Suprapubic skin (tissue), 4 donors: ENCODE data around the gene VCAN. TPM values are rescaled to one million over a fixed set of nuclear protein-coding genes. Genes with fewer than 3 reads are reported as not detected.

Experiments
- DNase-seq, 2 donors: peaks; one replicate each; pipeline ENCODE4 v3.0.0-alpha.2; 2019; ENCODE audit warnings: low spot score in 2 of 2
- H3K27ac ChIP-seq: fragments of 200-600 bp; sonication (generic); one replicate; pipeline ENCODE4 v1.5.1; 2019
- H3K27me3 ChIP-seq: fragments of 200-600 bp; sonication (generic); one replicate; pipeline ENCODE4 v1.5.1; 2019
- H3K36me3 ChIP-seq: fragments of 200-600 bp; sonication (generic); one replicate; pipeline ENCODE4 v1.5.1; 2019
- H3K4me1 ChIP-seq: fragments of 200-600 bp; sonication (generic); one replicate; pipeline ENCODE4 v1.5.1; 2019
- H3K4me3 ChIP-seq: fragments of 200-600 bp; sonication (generic); one replicate; pipeline ENCODE4 v1.5.1; 2019; ENCODE audit warnings: mild to moderate bottlenecking
- H3K9me3 ChIP-seq: fragments of 200-600 bp; sonication (generic); one replicate; pipeline ENCODE4 v1.5.1; 2019
- EP300 ChIP-seq: sonication (generic); formaldehyde crosslinking; IDR thresholded peaks from one replicate; pipeline ENCODE4 v1.6.1; 2017; ENCODE audit warnings: antibody characterized with exemption
- POLR2A ChIP-seq, 2 donors: fragments of 450-650 bp; IDR thresholded peaks; one replicate each; pipeline ENCODE4 v1.6.1; 2017; ENCODE audit warnings: antibody characterized with exemption in 2 of 2, mild to moderate bottlenecking in 2 of 2, moderate library complexity in 2 of 2
- POLR2AphosphoS5 ChIP-seq, 3 donors: sonication (generic); formaldehyde crosslinking; IDR thresholded peaks; one replicate each; pipeline ENCODE4 v1.6.1; 2017; ENCODE audit warnings: antibody characterized with exemption in 3 of 3
- WGBS: methylation state at CpG from one replicate; pipeline ENCODE4 v1.1.5; 2018; 5-methylcytosine and 5-hydroxymethylcytosine counted together
- total RNA-seq, 4 donors: library from RNA; depleted of rRNA; stranded (reverse); fragments of >200 nt; gene quantifications; one replicate each; pipeline ENCODE4 v1.1.0, GENCODE V29; 2016
- TF ChIP-seq, protein P1 (sequence below), 2 donors: fragments of 200-600 bp in 1 of 2; fragments of 450-650 bp in 1 of 2; sonication (generic) in 1 of 2; IDR thresholded peaks; one replicate each; pipeline ENCODE4 v1.5.1; 2016 to 2019; ENCODE audit warnings: antibody characterized with exemption in 2 of 2, mild to moderate bottlenecking in 1 of 2, moderate library complexity in 1 of 2

The VCAN gene
- total RNA-seq, 4 donors from 2014 or later: 22.8 to 30.3 (median 24.0) TPM

DNA sequence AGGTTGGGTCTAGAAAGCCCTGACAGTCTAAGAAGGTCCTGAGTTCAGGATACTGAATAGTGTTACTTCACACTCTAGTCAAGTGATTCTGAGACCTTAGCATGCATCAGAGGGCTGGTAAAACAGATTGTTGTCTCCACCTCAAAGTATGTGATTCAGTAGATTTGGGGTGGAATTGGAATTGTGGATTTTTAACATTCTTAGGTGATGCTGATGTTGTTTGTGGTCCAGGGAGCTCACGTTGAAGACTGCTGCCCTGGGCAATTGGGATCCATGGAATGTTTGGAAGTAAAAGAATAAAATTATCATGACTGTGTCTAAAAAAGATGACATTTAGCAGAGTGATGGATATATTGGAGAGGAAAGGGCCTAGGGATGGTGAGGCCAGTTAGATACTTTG lies 75.6 kb downstream of the VCAN start:
- no peaks in the 10 kb centered on the region for H3K27me3 ChIP-seq
- no peak overlapping the region for H3K27ac ChIP-seq
- no peaks in the 10 kb centered on the region for H3K36me3 ChIP-seq
- no peak for DNase-seq
- H3K9me3 ChIP-seq: no peaks in the 10 kb centered on the region
- peaks cover 5% of the 10 kb centered on the region for H3K4me1 ChIP-seq
- H3K4me3 ChIP-seq: no peak overlapping the region
- TF ChIP-seq POLR2A (IDR thresholded peaks at IDR 0.05) (no peak), EP300 (no peak), POLR2AphosphoS5 (IDR thresholded peaks at IDR 0.05) (no peak)
- TF ChIP-seq, protein P1, sequence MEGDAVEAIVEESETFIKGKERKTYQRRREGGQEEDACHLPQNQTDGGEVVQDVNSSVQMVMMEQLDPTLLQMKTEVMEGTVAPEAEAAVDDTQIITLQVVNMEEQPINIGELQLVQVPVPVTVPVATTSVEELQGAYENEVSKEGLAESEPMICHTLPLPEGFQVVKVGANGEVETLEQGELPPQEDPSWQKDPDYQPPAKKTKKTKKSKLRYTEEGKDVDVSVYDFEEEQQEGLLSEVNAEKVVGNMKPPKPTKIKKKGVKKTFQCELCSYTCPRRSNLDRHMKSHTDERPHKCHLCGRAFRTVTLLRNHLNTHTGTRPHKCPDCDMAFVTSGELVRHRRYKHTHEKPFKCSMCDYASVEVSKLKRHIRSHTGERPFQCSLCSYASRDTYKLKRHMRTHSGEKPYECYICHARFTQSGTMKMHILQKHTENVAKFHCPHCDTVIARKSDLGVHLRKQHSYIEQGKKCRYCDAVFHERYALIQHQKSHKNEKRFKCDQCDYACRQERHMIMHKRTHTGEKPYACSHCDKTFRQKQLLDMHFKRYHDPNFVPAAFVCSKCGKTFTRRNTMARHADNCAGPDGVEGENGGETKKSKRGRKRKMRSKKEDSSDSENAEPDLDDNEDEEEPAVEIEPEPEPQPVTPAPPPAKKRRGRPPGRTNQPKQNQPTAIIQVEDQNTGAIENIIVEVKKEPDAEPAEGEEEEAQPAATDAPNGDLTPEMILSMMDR (IDR thresholded peaks at IDR 0.05): no peak
- 64% methylated on average over 1 of the region's 1 CpG for WGBS

DNA sequence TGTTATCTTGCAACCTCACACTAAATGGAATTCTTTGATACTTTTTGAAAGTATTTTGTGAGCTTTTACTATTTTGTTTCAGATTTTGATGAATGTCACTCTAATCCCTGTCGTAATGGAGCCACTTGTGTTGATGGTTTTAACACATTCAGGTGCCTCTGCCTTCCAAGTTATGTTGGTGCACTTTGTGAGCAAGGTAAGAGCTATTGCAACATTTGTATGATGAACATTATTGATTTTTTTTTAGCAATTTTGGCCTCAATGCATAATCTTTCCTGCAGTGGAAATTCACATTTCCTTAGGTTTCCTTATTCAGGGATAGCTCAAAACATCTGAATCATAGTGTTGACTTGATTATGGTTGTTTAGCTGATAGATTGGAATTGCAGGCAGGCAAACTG lies 76.3 kb downstream of the VCAN start:
- TF ChIP-seq, protein P1 (IDR thresholded peaks at IDR 0.05): no peak
- TF ChIP-seq POLR2AphosphoS5 (IDR thresholded peaks at IDR 0.05) (no peak), EP300 (no peak), POLR2A (IDR thresholded peaks at IDR 0.05) (no peak)
- DNase-seq: no peak
- 86% methylated on average over 1 of the region's 1 CpG for WGBS
- Histone ChIP-seq H3K27ac (no peak overlapping the region), H3K4me3 (no peak overlapping the region), H3K4me1 (peaks cover 5% of the 10 kb centered on the region), H3K36me3 (no peaks in the 10 kb centered on the region), H3K27me3 (no peaks in the 10 kb centered on the region), H3K9me3 (no peaks in the 10 kb centered on the region)

DNA sequence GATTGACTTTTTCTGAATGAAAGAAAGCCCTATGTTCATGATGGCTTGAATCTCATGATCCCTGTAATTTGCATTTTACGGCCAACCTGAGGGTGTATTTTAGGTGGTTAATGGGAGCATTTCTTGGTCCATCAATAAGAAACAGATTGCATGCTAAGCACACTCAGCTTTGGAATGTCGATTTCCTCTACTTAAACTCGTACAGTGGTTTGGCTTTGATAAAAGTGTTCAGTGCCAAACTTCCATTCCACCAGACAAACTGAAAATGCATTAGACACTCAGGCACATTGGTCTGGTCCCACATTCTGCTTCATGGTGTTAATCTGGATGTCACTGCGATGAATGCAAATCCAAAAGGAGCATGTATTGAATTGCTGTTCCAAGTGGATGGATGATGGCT lies 77.0 kb downstream of the VCAN start:
- WGBS: 35% methylated on average over 4 of the region's 4 CpGs
- Histone ChIP-seq H3K36me3 (no peaks in the 10 kb centered on the region), H3K4me1 (peaks cover 5% of the 10 kb centered on the region), H3K27ac (no peak overlapping the region), H3K4me3 (no peak overlapping the region), H3K9me3 (no peaks in the 10 kb centered on the region), H3K27me3 (no peaks in the 10 kb centered on the region)
- no peak for DNase-seq
- TF ChIP-seq POLR2AphosphoS5 (IDR thresholded peaks at IDR 0.05): no peak

DNA sequence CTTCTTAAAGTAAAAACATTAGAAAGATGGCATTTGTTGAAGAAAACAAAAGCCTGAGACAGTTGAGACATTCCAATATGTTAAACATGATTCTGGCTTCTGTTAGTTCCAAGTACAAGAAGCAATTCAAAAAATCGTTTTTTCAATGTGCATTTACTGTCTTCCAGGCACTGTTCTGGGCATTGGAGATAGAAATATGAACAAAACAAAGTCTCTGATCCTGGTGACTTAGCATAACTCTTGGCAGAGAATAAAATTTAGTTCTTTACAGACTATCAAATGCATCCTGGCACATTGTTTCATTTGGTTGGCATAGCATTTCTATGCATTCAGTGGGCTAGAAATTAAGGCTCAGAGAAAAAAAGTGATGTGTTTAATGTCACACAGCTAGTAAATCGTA lies 77.5 kb downstream of the VCAN start:
- Histone ChIP-seq H3K4me1 (peaks cover 5% of the 10 kb centered on the region), H3K27ac (no peak overlapping the region)
- 43% methylated on average over 2 of the region's 2 CpGs for WGBS

DNA sequence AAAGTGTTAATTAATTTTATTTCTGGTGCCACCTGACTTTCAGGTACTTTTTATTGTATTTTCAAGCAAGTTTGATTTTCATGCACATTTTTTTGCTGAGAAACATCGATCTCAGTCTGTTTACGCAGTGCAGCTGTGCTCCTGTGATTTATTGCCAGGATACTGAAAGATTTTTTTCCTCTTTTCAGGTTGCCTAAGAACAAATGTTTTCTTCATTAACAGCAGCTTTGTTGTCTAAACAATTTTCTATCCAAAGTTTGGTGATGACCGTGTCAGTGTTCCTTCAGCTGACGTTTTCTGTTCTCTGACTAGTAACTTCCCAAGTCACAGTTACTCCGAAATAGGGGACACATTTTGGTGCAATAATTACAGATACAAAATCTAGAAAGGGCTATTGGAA lies 78.1 kb downstream of the VCAN start:
- no peak for DNase-seq
- peaks cover 5% of the 10 kb centered on the region for H3K4me1 ChIP-seq
- H3K27me3 ChIP-seq: no peaks in the 10 kb centered on the region
- no peak overlapping the region for H3K4me3 ChIP-seq
- WGBS: 41% methylated on average over 5 of the region's 5 CpGs
- TF ChIP-seq POLR2AphosphoS5 (IDR thresholded peaks at IDR 0.05) (peak in 1 of 3 donors; percentile 23), POLR2A (IDR thresholded peaks at IDR 0.05) (no peak), EP300 (no peak)
- TF ChIP-seq, protein P1 (IDR thresholded peaks at IDR 0.05): no peak
- no peaks in the 10 kb centered on the region for H3K36me3 ChIP-seq
- no peaks in the 10 kb centered on the region for H3K9me3 ChIP-seq
- H3K27ac ChIP-seq: no peak overlapping the region

More for the DNA sequence above, 77.5 kb downstream of the VCAN start:
- DNase-seq: no peak
- H3K9me3 ChIP-seq: no peaks in the 10 kb centered on the region
- H3K36me3 ChIP-seq: no peaks in the 10 kb centered on the region
- TF ChIP-seq POLR2A (IDR thresholded peaks at IDR 0.05) (no peak), POLR2AphosphoS5 (IDR thresholded peaks at IDR 0.05) (no peak), EP300 (no peak)
- TF ChIP-seq, protein P1 (IDR thresholded peaks at IDR 0.05): no peak
- H3K27me3 ChIP-seq: no peaks in the 10 kb centered on the region
- H3K4me3 ChIP-seq: no peak overlapping the region

DNA sequence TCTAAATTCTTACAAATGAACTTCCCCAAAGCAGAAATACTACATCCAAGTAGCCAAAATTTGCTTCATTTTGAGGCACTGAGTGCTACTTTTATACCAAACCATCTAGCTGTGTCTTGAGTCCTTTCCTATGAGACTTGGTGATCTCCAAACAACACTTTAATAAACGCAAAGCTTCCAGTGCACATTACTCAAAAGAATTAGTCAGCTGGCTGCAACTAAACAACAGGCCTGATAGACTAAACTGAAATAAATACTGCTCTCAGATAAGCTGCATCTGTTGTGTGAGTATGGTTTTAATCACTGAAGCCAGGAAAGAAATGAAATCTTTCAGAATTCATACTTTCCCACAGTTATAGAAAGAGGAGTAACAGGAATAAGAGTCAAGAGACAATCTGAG lies 80.3 kb downstream of the VCAN start:
- Histone ChIP-seq H3K9me3 (no peaks in the 10 kb centered on the region), H3K4me1 (peaks cover 5% of the 10 kb centered on the region), H3K36me3 (no peaks in the 10 kb centered on the region), H3K27me3 (no peaks in the 10 kb centered on the region), H3K4me3 (no peak overlapping the region), H3K27ac (no peak overlapping the region)
- DNase-seq: no peak
- 76% methylated on average over 1 of the region's 1 CpG for WGBS
- no peak for TF ChIP-seq POLR2A (IDR thresholded peaks at IDR 0.05)
- TF ChIP-seq POLR2AphosphoS5 (IDR thresholded peaks at IDR 0.05): no peak
- TF ChIP-seq, protein P1 (IDR thresholded peaks at IDR 0.05): no peak
- TF ChIP-seq EP300: no peak
